Caco-2 (cell line): ENCODE data around the gene CEACAM18. TPM values are rescaled to one million over a fixed set of nuclear protein-coding genes. Genes with fewer than 3 reads are reported as not detected.

Source experiments
- BruUV-seq: library from RNA; stranded (reverse); fragments of 400-500 nt; replicated peaks from 2 replicates; lab custom pipeline; 2021; lab: Mats Ljungman, UMichigan
- CTCF ChIA-PET: fragments of 300-600 bp; sonication (Branson Sonifier 250); formaldehyde crosslinking; loops from one replicate; lab custom pipeline; 2022; ENCODE audit warnings: antibody characterized with exemption; lab: Charles Lee
- POLR2A ChIA-PET: fragments of 300-600 bp; sonication (Branson Sonifier 250); formaldehyde crosslinking; loops from one replicate; lab custom pipeline; 2022; ENCODE audit warnings: antibody characterized with exemption; lab: Charles Lee
- DNase-seq, 2 experiments: peaks; one replicate each; pipeline versions ENCODE4 v3.0.0 to v3.0.0-alpha.2; 2020 to 2022
- H3K27me3 ChIP-seq: replicated peaks from 2 replicates; pipeline ENCODE4 v1.6.0; 2011; ENCODE audit warnings: low read length; ENCODE audit not compliant: control insufficient read depth, insufficient read depth
- H3K36me3 ChIP-seq: 2 replicates; pipeline ENCODE4 v1.5.1; 2011; ENCODE audit warnings: low read length; ENCODE audit not compliant: control insufficient read depth, insufficient read depth
- H3K4me1 ChIP-seq: fragments of 250-450 bp; sonication (Bioruptor Pico); 2 replicates; pipeline ENCODE4 v1.5.1; 2020; ENCODE audit warnings: mild to moderate bottlenecking
- H3K4me3 ChIP-seq: 2 replicates; pipeline ENCODE4 v1.5.1; 2011; ENCODE audit warnings: low read depth, mild to moderate bottlenecking, control low read depth, low read length
- H3K9me3 ChIP-seq: fragments of 250-450 bp; sonication (Bioruptor Pico); 2 replicates; pipeline ENCODE4 v1.5.1; 2020; ENCODE audit warnings: mild to moderate bottlenecking, moderate library complexity
- H3K27ac Mint-ChIP-seq: one replicate; pipeline ENCODE4 v1.8.0; 2022; ENCODE audit warnings: mixed read lengths; ENCODE audit not compliant: unreplicated experiment
- H3K27me3 Mint-ChIP-seq: one replicate; pipeline ENCODE4 v1.8.0; 2022; ENCODE audit warnings: mixed read lengths; ENCODE audit not compliant: insufficient read depth, unreplicated experiment
- H3K36me3 Mint-ChIP-seq: one replicate; pipeline ENCODE4 v1.8.0; 2022; ENCODE audit warnings: mild to moderate bottlenecking, mixed read lengths; ENCODE audit not compliant: insufficient read depth, unreplicated experiment
- H3K4me1 Mint-ChIP-seq: one replicate; pipeline ENCODE4 v1.8.0; 2022; ENCODE audit warnings: low read depth, mixed read lengths; ENCODE audit not compliant: unreplicated experiment
- H3K4me3 Mint-ChIP-seq: one replicate; pipeline ENCODE4 v1.8.0; 2022; ENCODE audit warnings: mild to moderate bottlenecking, moderate library complexity, mixed read lengths; ENCODE audit not compliant: unreplicated experiment
- H3K9me3 Mint-ChIP-seq: one replicate; pipeline ENCODE4 v1.8.0; 2022; ENCODE audit warnings: mixed read lengths; ENCODE audit not compliant: unreplicated experiment
- CTCF ChIP-seq, 2 experiments: fragments of 200-600 bp in 1 of 2; IDR thresholded peaks; 1 replicate in 1 of 2; 2 replicates in 1 of 2; pipeline versions ENCODE4 v1.5.1 to v1.8.0; 2011 to 2022; ENCODE audit warnings: antibody characterized with exemption in 1 of 2, control low read depth in 1 of 2, inconsistent platforms in 1 of 2, low read depth in 1 of 2, low read length in 1 of 2, mild to moderate bottlenecking in 1 of 2, moderate library complexity in 1 of 2; ENCODE audit not compliant: insufficient read depth in 1 of 2, severe bottlenecking in 1 of 2, unreplicated experiment in 1 of 2
- intact Hi-C: fragments of 100-400 bp; cut with micrococcal nuclease; formaldehyde crosslinking; loops from one replicate; pipeline ENCODE4 v1.10.0; 2022; ENCODE audit not compliant: unreplicated experiment
- total RNA-seq: library from RNA; stranded (reverse); gene quantifications from 2 replicates; pipeline ENCODE4 v1.2.3, GENCODE V29; 2022

CEACAM18 gene
- total RNA-seq, 1 experiment from 2014 or later: not detected

- Histone ChIP-seq H3K4me3 (no peak overlapping the region), H3K27me3 (no peaks in the 10 kb centered on the region), H3K4me1 (peaks cover 2% of the 10 kb centered on the region), H3K9me3 (0 out of 2 replicates have a peak, but pooled peaks cover 3% of the 10 kb centered on the region), H3K36me3 (no peaks in the 10 kb centered on the region)
- H3K27ac Mint-ChIP-seq: no peak overlapping the region
- intact Hi-C loops: no loop called here
- H3K27me3 Mint-ChIP-seq: no peaks in the 10 kb centered on the region
- no peak overlapping the region for H3K4me3 Mint-ChIP-seq
- H3K36me3 Mint-ChIP-seq: no peaks in the 10 kb centered on the region
- peak; percentile 61 to 70 for DNase-seq
- no peak for TF ChIP-seq CTCF (IDR thresholded peaks at IDR 0.05; ENCODE audit: insufficient read depth in 1 of 2, low read depth in 1 of 2, low read length in 1 of 2, severe bottlenecking in 1 of 2, unreplicated experiment in 1 of 2)
- no TSS peak for BruUV-seq
- ChIA-PET POLR2A (no interaction called here), CTCF (no interaction called here)
- H3K9me3 Mint-ChIP-seq: peaks cover 12% of the 10 kb centered on the region
- peaks cover 10% of the 10 kb centered on the region for H3K4me1 Mint-ChIP-seq
Observed at GRCh38 chr19:51480590-51480989, 2.3 kb downstream of the CEACAM18 start.

- no peak overlapping the region for H3K27ac Mint-ChIP-seq
- CTCF ChIA-PET: no interaction called here
- no peak overlapping the region for H3K4me3 Mint-ChIP-seq
- intact Hi-C loops: no loop called here
- Histone ChIP-seq H3K4me1 (no peaks in the 10 kb centered on the region), H3K36me3 (no peaks in the 10 kb centered on the region), H3K9me3 (no peaks in the 10 kb centered on the region), H3K4me3 (no peak overlapping the region), H3K27me3 (no peaks in the 10 kb centered on the region)
- H3K36me3 Mint-ChIP-seq: no peaks in the 10 kb centered on the region
- peaks cover 3% of the 10 kb centered on the region for H3K27me3 Mint-ChIP-seq
- H3K4me1 Mint-ChIP-seq: no peaks in the 10 kb centered on the region
- no TSS peak for BruUV-seq
- POLR2A ChIA-PET: no interaction called here
- TF ChIP-seq CTCF (IDR thresholded peaks at IDR 0.05; ENCODE audit: insufficient read depth in 1 of 2, low read depth in 1 of 2, low read length in 1 of 2, severe bottlenecking in 1 of 2, unreplicated experiment in 1 of 2): no peak
- H3K9me3 Mint-ChIP-seq: peaks cover 10% of the 10 kb centered on the region
- no peak for DNase-seq
Observed at GRCh38 chr19:51485960-51486660, 7.8 kb downstream of the CEACAM18 start.

GRCh38 chr19:51488491-51488890, 10.2 kb downstream of the CEACAM18 start:
- Mint-ChIP-seq H3K9me3 (peaks cover 10% of the 10 kb centered on the region), H3K4me3 (no peak overlapping the region), H3K27me3 (peaks cover 6% of the 10 kb centered on the region), H3K4me1 (no peaks in the 10 kb centered on the region), H3K27ac (no peak overlapping the region), H3K36me3 (no peaks in the 10 kb centered on the region)
- TF ChIP-seq CTCF (IDR thresholded peaks at IDR 0.05; ENCODE audit: insufficient read depth in 1 of 2, low read depth in 1 of 2, low read length in 1 of 2, severe bottlenecking in 1 of 2, unreplicated experiment in 1 of 2): no peak
- CTCF ChIA-PET: no interaction called here
- intact Hi-C loops: no loop called here
- Histone ChIP-seq H3K36me3 (no peaks in the 10 kb centered on the region), H3K27me3 (no peaks in the 10 kb centered on the region), H3K4me1 (no peaks in the 10 kb centered on the region), H3K9me3 (no peaks in the 10 kb centered on the region), H3K4me3 (no peak overlapping the region)
- BruUV-seq: no TSS peak
- POLR2A ChIA-PET: no interaction called here
- DNase-seq: no peak
